CD4-positive, alpha-beta T cell (primary cell): ENCODE results near the gene METAP1D. TPM values are rescaled to one million over a fixed set of nuclear protein-coding genes. Genes with fewer than 3 reads are reported as not detected.

ENCODE experiments used
- ATAC-seq: fragments of 200-7000 bp; cut with Tn5 transposase; one replicate; pipeline ENCODE4 v1.10.0; 2022; ENCODE audit warnings: mild to moderate bottlenecking; ENCODE audit not compliant: poor library complexity
- CTCF ChIA-PET: fragments of 350-600 bp; sonication (Branson Sonifier 250); formaldehyde crosslinking; loops from one replicate; lab custom pipeline; 2021; ENCODE audit warnings: antibody characterized with exemption, inconsistent platforms; lab: Charles Lee
- POLR2A ChIA-PET: fragments of 350-600 bp; sonication (Branson Sonifier 250); formaldehyde crosslinking; loops from one replicate; lab custom pipeline; 2021; ENCODE audit warnings: antibody characterized with exemption, inconsistent platforms; lab: Charles Lee
- DNase-seq, 14 experiments: peaks; one replicate each; pipeline ENCODE4 v3.0.0-alpha.2; 2013 to 2020; ENCODE audit warnings: mixed read lengths in 2 of 14
- H3K27ac ChIP-seq, 2 donors: one replicate each; pipeline versions ENCODE4 v1.5.1 to v1.7.0; 2013; ENCODE audit warnings: low read length in 2 of 2, low read depth in 1 of 2, mild to moderate bottlenecking in 1 of 2
- H3K27me3 ChIP-seq, 2 experiments: 1 replicate in 1 of 2; 2 replicates in 1 of 2; pipeline versions ENCODE4 v1.6.1 to v1.7.0; 2013; ENCODE audit warnings: low read length in 2 of 2, control low read depth in 1 of 2, mild to moderate bottlenecking in 1 of 2, moderate library complexity in 1 of 2; ENCODE audit not compliant: insufficient read depth in 2 of 2, control insufficient read depth in 1 of 2
- H3K36me3 ChIP-seq: one replicate; pipeline ENCODE4 v1.6.1; 2013; ENCODE audit warnings: low read length, control low read depth; ENCODE audit not compliant: insufficient read depth
- H3K4me1 ChIP-seq: one replicate; pipeline ENCODE4 v1.6.1; 2013; ENCODE audit warnings: low read length, control low read depth; ENCODE audit not compliant: insufficient read depth
- H3K4me3 ChIP-seq: one replicate; pipeline ENCODE4 v1.5.1; 2013; ENCODE audit warnings: mild to moderate bottlenecking, low read length, moderate library complexity
- H3K9me3 ChIP-seq, 2 experiments: 1 replicate in 1 of 2; 2 replicates in 1 of 2; pipeline versions ENCODE4 v1.6.1 to v1.7.0; 2013; ENCODE audit warnings: low read length in 2 of 2, mild to moderate bottlenecking in 2 of 2, control low read depth in 1 of 2, moderate library complexity in 1 of 2; ENCODE audit not compliant: control insufficient read depth in 1 of 2, insufficient read depth in 1 of 2
- H3K27ac Mint-ChIP-seq: one replicate; pipeline ENCODE4 v1.8.0; 2020; ENCODE audit warnings: mixed read lengths
- H3K27me3 Mint-ChIP-seq: one replicate; pipeline ENCODE4 v1.8.0; 2021; ENCODE audit warnings: mixed read lengths
- H3K36me3 Mint-ChIP-seq: one replicate; pipeline ENCODE4 v1.8.0; 2021; ENCODE audit warnings: low read depth, mixed read lengths
- H3K4me1 Mint-ChIP-seq: one replicate; pipeline ENCODE4 v1.8.0; 2021; ENCODE audit warnings: low read depth, mixed read lengths
- H3K4me3 Mint-ChIP-seq: one replicate; pipeline ENCODE4 v1.8.0; 2020; ENCODE audit warnings: mild to moderate bottlenecking, mixed read lengths
- H3K9me3 Mint-ChIP-seq: one replicate; pipeline ENCODE4 v1.8.0; 2020; ENCODE audit warnings: mixed read lengths
- intact Hi-C, 2 experiments: fragments of 100-400 bp; cut with DNase I in 1 of 2; cut with micrococcal nuclease in 1 of 2; formaldehyde crosslinking; loops; one replicate each; pipeline versions ENCODE4 v1.15.1 to v1.9.0; 2023 to 2025; cut with DNase I, micrococcal nuclease
- total RNA-seq, 174 experiments: library from RNA in 2 of 174; stranded (reverse) in 2 of 174; gene quantifications; one replicate each; pipeline ENCODE4 v1.2.3 and lab custom pipeline; 2021 to 2026
- TF ChIP-seq, protein P1 (sequence below): fragments of 200-600 bp; IDR thresholded peaks from one replicate; pipeline ENCODE4 v1.8.0; 2022; ENCODE audit warnings: antibody characterized with exemption, mild to moderate bottlenecking

Gene METAP1D
- total RNA-seq, 2 experiments from 2014 or later: 7.2 to 7.9 TPM

DNA sequence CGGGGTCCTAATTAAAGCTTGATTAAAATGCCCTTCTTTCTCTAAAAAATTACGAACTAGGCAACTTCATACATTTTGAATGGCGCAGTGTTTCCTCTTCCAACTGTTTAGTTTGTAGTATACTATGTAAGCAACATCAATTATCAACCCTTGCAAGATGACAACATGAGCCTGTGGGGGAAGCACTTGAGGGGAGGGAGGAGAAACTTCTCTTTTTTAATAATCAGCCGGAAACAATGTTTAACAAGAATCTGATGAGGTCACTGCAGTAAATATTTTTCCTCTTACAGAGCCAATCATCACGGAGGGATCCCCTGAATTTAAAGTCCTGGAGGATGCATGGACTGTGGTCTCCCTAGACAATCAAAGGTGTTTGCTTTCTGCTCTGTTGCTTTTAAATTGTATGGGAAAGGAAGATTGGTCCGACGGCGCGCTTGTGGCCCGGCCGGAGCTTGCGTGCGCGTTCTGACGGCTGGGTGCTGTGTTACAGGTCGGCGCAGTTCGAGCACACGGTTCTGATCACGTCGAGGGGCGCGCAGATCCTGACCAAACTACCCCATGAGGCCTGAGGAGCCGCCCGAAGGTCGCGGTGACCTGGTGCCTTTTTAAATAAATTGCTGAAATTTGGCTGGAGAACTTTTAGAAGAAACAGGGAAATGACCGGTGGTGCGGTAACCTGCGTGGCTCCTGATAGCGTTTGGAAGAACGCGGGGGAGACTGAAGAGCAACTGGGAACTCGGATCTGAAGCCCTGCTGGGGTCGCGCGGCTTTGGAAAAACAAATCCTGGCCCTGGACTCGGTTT lies 80.3 kb downstream of the METAP1D start:
- ATAC-seq: no peak
- Histone ChIP-seq H3K36me3 (no peaks in the 10 kb centered on the region), H3K4me1 (peaks cover 37% of the 10 kb centered on the region), H3K4me3 (no peak overlapping the region), H3K27ac (no peak overlapping the region), H3K27me3 (peaks cover 69 to 74% of the 10 kb centered on the region in 2 experiments), H3K9me3 (peaks cover 16 to 48% of the 10 kb centered on the region in 2 experiments)
- peak overlapping the region; percentile 31 for H3K27ac Mint-ChIP-seq
- DNase-seq: peak in 2 of 14 experiments; percentile 21
- CTCF ChIA-PET: no interaction called here
- POLR2A ChIA-PET: no interaction called here
- TF ChIP-seq, protein P1, sequence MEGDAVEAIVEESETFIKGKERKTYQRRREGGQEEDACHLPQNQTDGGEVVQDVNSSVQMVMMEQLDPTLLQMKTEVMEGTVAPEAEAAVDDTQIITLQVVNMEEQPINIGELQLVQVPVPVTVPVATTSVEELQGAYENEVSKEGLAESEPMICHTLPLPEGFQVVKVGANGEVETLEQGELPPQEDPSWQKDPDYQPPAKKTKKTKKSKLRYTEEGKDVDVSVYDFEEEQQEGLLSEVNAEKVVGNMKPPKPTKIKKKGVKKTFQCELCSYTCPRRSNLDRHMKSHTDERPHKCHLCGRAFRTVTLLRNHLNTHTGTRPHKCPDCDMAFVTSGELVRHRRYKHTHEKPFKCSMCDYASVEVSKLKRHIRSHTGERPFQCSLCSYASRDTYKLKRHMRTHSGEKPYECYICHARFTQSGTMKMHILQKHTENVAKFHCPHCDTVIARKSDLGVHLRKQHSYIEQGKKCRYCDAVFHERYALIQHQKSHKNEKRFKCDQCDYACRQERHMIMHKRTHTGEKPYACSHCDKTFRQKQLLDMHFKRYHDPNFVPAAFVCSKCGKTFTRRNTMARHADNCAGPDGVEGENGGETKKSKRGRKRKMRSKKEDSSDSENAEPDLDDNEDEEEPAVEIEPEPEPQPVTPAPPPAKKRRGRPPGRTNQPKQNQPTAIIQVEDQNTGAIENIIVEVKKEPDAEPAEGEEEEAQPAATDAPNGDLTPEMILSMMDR: no peak
- H3K4me1 Mint-ChIP-seq: peaks cover 41% of the 10 kb centered on the region
- H3K27me3 Mint-ChIP-seq: peaks cover 90% of the 10 kb centered on the region
- H3K36me3 Mint-ChIP-seq: peaks cover 4% of the 10 kb centered on the region
- intact Hi-C loops: loop anchor here in 1 of 2 experiments (5.0 to 10.0 kb wide), 2 partner anchors 32 to 75 kb away; no protein-coding TSS in a partner anchor
- peak overlapping the region; percentile 42 for H3K4me3 Mint-ChIP-seq
- H3K9me3 Mint-ChIP-seq: peaks cover 2% of the 10 kb centered on the region

DNA sequence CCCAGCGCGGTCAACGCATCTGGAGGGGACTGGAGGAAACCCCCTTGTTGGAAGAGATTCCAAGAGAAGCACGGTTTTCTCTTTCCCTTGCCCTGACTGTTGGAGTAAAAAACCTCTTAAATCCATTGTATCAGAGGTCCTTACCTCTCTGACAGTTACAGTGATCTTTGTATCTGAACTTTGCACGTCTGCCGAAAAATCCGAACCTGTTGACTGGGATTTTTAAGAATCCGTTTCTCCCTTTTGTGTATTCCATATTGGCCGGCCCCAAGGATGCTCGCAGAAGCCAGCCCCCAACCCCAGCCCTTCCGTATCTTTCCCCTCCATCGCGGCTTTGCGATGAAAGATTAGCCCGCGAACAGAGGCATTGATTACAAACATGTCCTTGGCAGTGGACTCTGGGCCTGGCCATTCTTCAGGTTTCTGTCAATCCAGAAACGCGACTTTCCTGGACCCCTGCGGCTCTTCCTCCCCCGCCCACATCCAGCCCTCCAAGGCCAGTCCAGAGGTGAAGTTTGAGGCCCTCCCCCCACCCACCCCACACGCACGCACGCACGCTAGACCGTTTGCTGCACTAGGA lies 81.0 kb downstream of the METAP1D start:
- TF ChIP-seq, protein P1: no peak
- no peak overlapping the region for H3K27ac ChIP-seq
- peaks cover 76 to 79% of the 10 kb centered on the region in 2 experiments for H3K27me3 ChIP-seq
- no peak overlapping the region for H3K4me3 Mint-ChIP-seq
- ATAC-seq: no peak
- peak overlapping the region; percentile 10 for H3K27ac Mint-ChIP-seq
- H3K27me3 Mint-ChIP-seq: peaks cover 90% of the 10 kb centered on the region
- peaks cover 4% of the 10 kb centered on the region for H3K36me3 Mint-ChIP-seq
- H3K4me1 ChIP-seq: peaks cover 44% of the 10 kb centered on the region
- ChIA-PET CTCF (interaction anchor here (1.2 to 1.5 kb wide), 2 partner anchors 21 to 26 kb away, joined by 3 to 4 read pairs; no protein-coding TSS in a partner anchor), POLR2A (interaction anchor here (2.7 to 3.5 kb wide), 2 partner anchors 11 to 22 kb away, joined by 15 to 23 read pairs; partner anchors contain the start of gene DLX2)
- peak in 2 of 14 experiments; percentile 5 to 15 for DNase-seq
- H3K36me3 ChIP-seq: no peaks in the 10 kb centered on the region
- peaks cover 16 to 55% of the 10 kb centered on the region in 2 experiments for H3K9me3 ChIP-seq
- intact Hi-C loops: no loop called here
- peaks cover 2% of the 10 kb centered on the region for H3K9me3 Mint-ChIP-seq
- H3K4me3 ChIP-seq: no peak overlapping the region
- H3K4me1 Mint-ChIP-seq: peaks cover 48% of the 10 kb centered on the region

DNA sequence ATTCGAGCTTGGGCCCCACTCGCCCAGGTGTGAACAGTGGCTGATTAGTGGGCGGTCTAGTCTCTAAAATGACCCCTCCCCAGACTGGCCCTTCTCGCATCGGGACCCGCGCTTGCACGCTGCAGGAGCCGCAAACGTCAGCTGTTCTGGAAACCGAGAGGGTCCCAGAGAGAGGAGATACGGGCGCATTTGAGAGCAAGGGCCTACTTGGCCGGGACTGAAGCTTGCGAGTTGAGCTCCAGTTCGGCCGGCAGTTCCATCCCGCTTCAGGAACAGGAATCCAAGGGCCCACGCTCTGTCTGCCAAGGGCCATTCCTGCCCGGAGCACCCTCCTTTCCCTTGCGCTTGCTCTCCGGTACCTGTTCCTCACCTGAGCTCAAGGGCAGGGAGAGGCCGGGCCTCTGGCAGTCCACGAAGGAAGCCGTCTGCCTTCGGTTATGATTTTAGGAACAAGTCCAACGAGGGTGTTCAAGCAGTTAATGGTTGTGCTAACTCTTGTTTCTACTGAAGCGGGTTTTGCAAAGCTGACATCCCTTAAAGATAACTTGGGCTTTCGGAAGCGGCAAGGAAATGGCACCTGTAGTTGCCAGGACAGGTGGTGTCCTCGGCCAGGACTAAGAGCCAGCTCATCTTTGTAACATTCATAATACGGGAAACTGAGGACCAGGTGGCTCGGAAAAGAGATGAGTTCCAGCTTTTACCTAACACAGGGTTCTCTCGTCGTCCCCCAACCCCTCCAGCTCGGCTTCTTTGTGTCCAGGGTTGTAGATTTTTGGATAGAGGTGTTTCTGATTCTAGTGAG lies 81.7 kb downstream of the METAP1D start:
- Histone ChIP-seq H3K27me3 (peaks cover 83 to 85% of the 10 kb centered on the region in 2 experiments), H3K4me1 (peaks cover 51% of the 10 kb centered on the region), H3K36me3 (no peaks in the 10 kb centered on the region), H3K9me3 (peaks cover 16 to 62% of the 10 kb centered on the region in 2 experiments), H3K4me3 (no peak overlapping the region), H3K27ac (no peak overlapping the region)
- no peak for ATAC-seq
- Mint-ChIP-seq H3K4me3 (peak overlapping the region; percentile 63), H3K27ac (peak overlapping the region; percentile 78), H3K9me3 (peaks cover 2% of the 10 kb centered on the region), H3K36me3 (peaks cover 4% of the 10 kb centered on the region), H3K27me3 (peaks cover 93% of the 10 kb centered on the region), H3K4me1 (peaks cover 54% of the 10 kb centered on the region)
- ChIA-PET CTCF (interaction anchor here (0.5 to 1.5 kb wide), 3 partner anchors 21 to 1110 kb away, joined by 3 to 4 read pairs (median 3); no protein-coding TSS in a partner anchor), POLR2A (interaction anchor here (0.9 to 3.5 kb wide), 3 partner anchors 10 to 21 kb away, joined by 3 to 23 read pairs (median 15); partner anchors contain the start of gene DLX2)
- intact Hi-C loops: no loop called here
- peak in 3 of 14 experiments; percentile 4 to 28 (median 20) for DNase-seq
- TF ChIP-seq, protein P1: no peak
